ENCODE results near the gene ATE1.

Gene ATE1

DNA sequence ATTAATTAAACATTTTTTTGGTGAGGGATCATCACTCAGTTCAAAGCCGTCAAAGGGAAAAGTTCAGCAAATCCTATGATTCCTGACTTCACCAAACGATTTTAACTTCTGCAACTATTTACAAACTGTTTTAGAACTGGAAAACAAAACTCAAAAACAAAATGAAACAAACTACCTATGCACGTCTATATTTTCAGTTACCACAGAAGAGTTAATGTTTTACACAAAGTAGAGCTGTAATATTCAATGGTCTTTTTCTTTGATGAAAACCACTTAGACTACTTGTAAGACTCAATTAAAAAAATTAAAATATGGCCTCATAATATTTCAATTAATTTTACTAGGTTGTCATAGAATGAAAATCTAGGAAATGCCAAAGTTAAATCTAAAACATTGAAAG is 131.5 kb downstream of the ATE1 start:
- Histone ChIP-seq H3K9me3 (ENCODE audit: insufficient read depth, low read length, severe bottlenecking) (no peaks in the 10 kb centered on the region), H3K4me3 (ENCODE audit: low read depth in 1 of 2, low read length in 2 of 2) (no peak overlapping the region), H3K27ac (ENCODE audit: low read length) (no peak overlapping the region), H3K36me3 (ENCODE audit: insufficient read depth, low read length) (peaks cover 7% of the 10 kb centered on the region; the same call in 1 of the 2 replicates), H3K27me3 (ENCODE audit: insufficient read depth, low read length, poor library complexity) (no peaks in the 10 kb centered on the region), H2AFZ (ENCODE audit: low read depth, low read length) (no peak overlapping the region), H3K9ac (ENCODE audit: low read depth, low read length) (no peak overlapping the region), H3K4me2 (ENCODE audit: insufficient read depth, low read length) (no peak overlapping the region), H3K4me1 (ENCODE audit: insufficient read depth, low read length) (no peaks in the 10 kb centered on the region), H3K79me2 (ENCODE audit: insufficient read depth, low read length) (peaks cover 3% of the 10 kb centered on the region; the same call in 1 of the 2 replicates), H4K20me1 (ENCODE audit: insufficient read depth, low read length) (no peaks in the 10 kb centered on the region)
- TF ChIP-seq, protein P1, sequence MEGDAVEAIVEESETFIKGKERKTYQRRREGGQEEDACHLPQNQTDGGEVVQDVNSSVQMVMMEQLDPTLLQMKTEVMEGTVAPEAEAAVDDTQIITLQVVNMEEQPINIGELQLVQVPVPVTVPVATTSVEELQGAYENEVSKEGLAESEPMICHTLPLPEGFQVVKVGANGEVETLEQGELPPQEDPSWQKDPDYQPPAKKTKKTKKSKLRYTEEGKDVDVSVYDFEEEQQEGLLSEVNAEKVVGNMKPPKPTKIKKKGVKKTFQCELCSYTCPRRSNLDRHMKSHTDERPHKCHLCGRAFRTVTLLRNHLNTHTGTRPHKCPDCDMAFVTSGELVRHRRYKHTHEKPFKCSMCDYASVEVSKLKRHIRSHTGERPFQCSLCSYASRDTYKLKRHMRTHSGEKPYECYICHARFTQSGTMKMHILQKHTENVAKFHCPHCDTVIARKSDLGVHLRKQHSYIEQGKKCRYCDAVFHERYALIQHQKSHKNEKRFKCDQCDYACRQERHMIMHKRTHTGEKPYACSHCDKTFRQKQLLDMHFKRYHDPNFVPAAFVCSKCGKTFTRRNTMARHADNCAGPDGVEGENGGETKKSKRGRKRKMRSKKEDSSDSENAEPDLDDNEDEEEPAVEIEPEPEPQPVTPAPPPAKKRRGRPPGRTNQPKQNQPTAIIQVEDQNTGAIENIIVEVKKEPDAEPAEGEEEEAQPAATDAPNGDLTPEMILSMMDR (IDR thresholded peaks at IDR 0.05; ENCODE audit: borderline replicate concordance, extremely low read depth, low read length, poor library complexity, severe bottlenecking), result no peak
- TF ChIP-seq EZH2 (IDR thresholded peaks at IDR 0.05; ENCODE audit: borderline replicate concordance, low read depth, low read length, severe bottlenecking), result no peak
- DNase-seq (no peak), ATAC-seq (ENCODE audit: insufficient read depth, low read depth) (no peak)

DNA sequence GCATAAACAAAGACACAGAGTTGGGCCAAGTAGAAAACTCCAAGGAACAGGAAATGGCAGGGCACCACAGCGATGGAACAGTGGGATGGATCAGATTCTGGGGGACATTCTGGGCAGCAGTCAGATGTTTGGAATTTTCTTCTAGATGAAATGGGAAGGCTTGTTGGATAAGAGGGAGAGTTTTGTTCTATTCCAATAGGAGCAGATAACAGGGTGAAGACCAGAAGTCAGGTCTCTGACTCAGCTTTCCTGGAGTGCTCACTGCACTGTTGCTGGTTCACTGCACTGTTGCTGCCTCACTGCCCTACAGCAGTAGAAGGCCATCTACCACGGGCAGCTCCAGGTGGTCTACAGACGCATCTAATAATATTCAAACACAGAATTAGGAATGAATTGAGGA is 135.6 kb downstream of the ATE1 start:
- H3K9me3 ChIP-seq (ENCODE audit: insufficient read depth, low read length, severe bottlenecking), result no peaks in the 10 kb centered on the region
- H3K27me3 ChIP-seq (ENCODE audit: insufficient read depth, low read length, poor library complexity), result no peaks in the 10 kb centered on the region
- H2AFZ ChIP-seq (ENCODE audit: low read depth, low read length), result no peak overlapping the region
- no peaks in the 10 kb centered on the region for H3K4me1 ChIP-seq (ENCODE audit: insufficient read depth, low read length)
- no peak for ATAC-seq (ENCODE audit: insufficient read depth, low read depth)
- H3K36me3 ChIP-seq (ENCODE audit: insufficient read depth, low read length), result peaks cover 29% of the 10 kb centered on the region; the same call in 1 of the 2 replicates
- no peak overlapping the region for H3K27ac ChIP-seq (ENCODE audit: low read length)
- DNase-seq, result no peak
- TF ChIP-seq, protein P1 (IDR thresholded peaks at IDR 0.05; ENCODE audit: borderline replicate concordance, extremely low read depth, low read length, poor library complexity, severe bottlenecking), result no peak
- no peak for TF ChIP-seq EZH2 (IDR thresholded peaks at IDR 0.05; ENCODE audit: borderline replicate concordance, low read depth, low read length, severe bottlenecking)
- no peaks in the 10 kb centered on the region for H4K20me1 ChIP-seq (ENCODE audit: insufficient read depth, low read length)
- H3K79me2 ChIP-seq (ENCODE audit: insufficient read depth, low read length), result peaks cover 3% of the 10 kb centered on the region; the same call in 1 of the 2 replicates
- no peak overlapping the region for H3K4me3 ChIP-seq (ENCODE audit: low read depth in 1 of 2, low read length in 2 of 2)
- H3K9ac ChIP-seq (ENCODE audit: low read depth, low read length), result no peak overlapping the region
- no peak overlapping the region for H3K4me2 ChIP-seq (ENCODE audit: insufficient read depth, low read length)

DNA sequence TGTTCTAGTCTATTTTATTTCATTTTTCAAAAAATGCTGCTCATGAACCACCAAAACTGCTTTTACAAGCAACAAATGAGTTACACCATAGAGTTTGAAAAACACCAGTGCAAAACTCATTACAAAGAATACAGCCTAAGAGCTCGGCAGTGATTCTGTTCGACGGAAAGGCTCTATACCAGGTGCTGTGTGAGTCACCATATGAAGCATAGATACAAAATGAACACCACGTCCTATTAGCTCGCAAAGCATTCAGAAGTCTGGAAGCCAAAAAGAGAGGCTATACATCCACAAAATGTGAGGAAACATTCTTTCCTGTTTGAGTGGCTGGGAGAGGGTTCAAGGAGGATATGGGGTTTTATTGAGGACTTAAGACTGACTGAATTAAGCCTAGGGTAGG is 136.1 kb downstream of the ATE1 start:
- Histone ChIP-seq H3K4me2 (ENCODE audit: insufficient read depth, low read length) (no peak overlapping the region), H3K27me3 (ENCODE audit: insufficient read depth, low read length, poor library complexity) (no peaks in the 10 kb centered on the region), H3K9ac (ENCODE audit: low read depth, low read length) (no peak overlapping the region), H4K20me1 (ENCODE audit: insufficient read depth, low read length) (no peaks in the 10 kb centered on the region), H3K4me3 (ENCODE audit: low read depth in 1 of 2, low read length in 2 of 2) (no peak overlapping the region), H3K9me3 (ENCODE audit: insufficient read depth, low read length, severe bottlenecking) (no peaks in the 10 kb centered on the region), H3K79me2 (ENCODE audit: insufficient read depth, low read length) (peaks cover 3% of the 10 kb centered on the region; the same call in 1 of the 2 replicates), H3K27ac (ENCODE audit: low read length) (no peak overlapping the region), H3K4me1 (ENCODE audit: insufficient read depth, low read length) (no peaks in the 10 kb centered on the region), H3K36me3 (ENCODE audit: insufficient read depth, low read length) (peaks cover 29% of the 10 kb centered on the region; the same call in 1 of the 2 replicates), H2AFZ (ENCODE audit: low read depth, low read length) (no peak overlapping the region)
- ATAC-seq (ENCODE audit: insufficient read depth, low read depth) (no peak), DNase-seq (no peak)
- no peak for TF ChIP-seq EZH2 (IDR thresholded peaks at IDR 0.05; ENCODE audit: borderline replicate concordance, low read depth, low read length, severe bottlenecking)
- TF ChIP-seq, protein P1 (IDR thresholded peaks at IDR 0.05; ENCODE audit: borderline replicate concordance, extremely low read depth, low read length, poor library complexity, severe bottlenecking), result no peak
